Skin of body (tissue), 2 donors: ENCODE results near the gene PRKG1. TPM values are rescaled to one million over a fixed set of nuclear protein-coding genes. Genes with fewer than 3 reads are reported as not detected.
"Not testable (repeated sequence)": the region's sequence is repeated elsewhere in the genome, so short reads cannot be mapped to it uniquely, and the experiment has no call there.

Source experiments
- DNase-seq: peaks from one replicate; lab custom pipeline; 2025; lab: John Stamatoyannopoulos, UW
- total RNA-seq: library from RNA; depleted of rRNA; stranded (reverse); fragments of >200 nt; gene quantifications from one replicate; pipeline ENCODE4 v1.2.3, GENCODE V29; 2014

The PRKG1 gene
- total RNA-seq, 1 donor from 2014 or later: 41.8 TPM

GRCh38 chr10:51744235-51745000 is 670.1 kb downstream of the PRKG1 start:
- DNase-seq: no peak

GRCh38 chr10:51745397-51745796 is 671.1 kb downstream of the PRKG1 start:
- no peak for DNase-seq

DNA sequence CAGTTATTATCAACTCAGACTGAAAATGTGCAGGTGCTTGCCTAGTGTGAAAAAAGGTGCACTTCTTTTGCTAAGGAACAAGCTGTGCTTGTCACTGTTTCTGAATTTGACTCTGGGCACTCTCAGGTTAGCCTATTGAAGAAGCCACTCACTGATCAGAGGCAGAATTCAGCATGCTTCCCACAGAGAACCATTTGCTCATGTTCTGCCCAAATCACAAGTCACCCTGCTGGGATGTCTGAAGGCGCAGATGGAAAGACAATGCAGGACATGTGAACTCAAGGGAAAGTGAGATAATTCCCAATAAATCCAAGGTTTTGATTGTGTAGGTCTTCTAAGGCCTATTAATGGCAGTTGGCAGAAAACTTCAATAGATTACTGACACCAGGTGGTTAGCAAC is 672.9 kb downstream of the PRKG1 start:
- no peak for DNase-seq

GRCh38 chr10:51748959-51749358 is 674.7 kb downstream of the PRKG1 start:
- DNase-seq: no peak

GRCh38 chr10:51758366-51758765 is 684.1 kb downstream of the PRKG1 start:
- DNase-seq: no peak

DNA sequence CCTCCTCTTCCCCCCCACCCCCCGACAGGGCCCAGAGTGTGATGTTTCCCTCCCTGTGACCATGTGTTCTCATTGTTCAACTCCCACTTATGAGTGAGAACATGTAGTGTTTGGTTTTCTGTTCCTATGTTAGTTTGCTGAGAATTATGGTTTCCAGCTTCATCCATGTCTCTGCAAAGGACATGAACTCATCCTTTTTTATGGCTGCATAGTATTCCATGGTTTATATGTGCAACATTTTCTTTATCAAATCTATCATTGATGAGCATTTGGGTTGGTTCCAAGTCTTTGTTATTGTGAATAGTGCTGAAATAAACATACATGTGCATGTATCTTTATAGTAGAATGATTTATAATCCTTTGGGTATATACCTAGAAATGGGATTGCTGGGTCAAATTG is 684.6 kb downstream of the PRKG1 start:
- DNase-seq: not testable (repeated sequence)

DNA sequence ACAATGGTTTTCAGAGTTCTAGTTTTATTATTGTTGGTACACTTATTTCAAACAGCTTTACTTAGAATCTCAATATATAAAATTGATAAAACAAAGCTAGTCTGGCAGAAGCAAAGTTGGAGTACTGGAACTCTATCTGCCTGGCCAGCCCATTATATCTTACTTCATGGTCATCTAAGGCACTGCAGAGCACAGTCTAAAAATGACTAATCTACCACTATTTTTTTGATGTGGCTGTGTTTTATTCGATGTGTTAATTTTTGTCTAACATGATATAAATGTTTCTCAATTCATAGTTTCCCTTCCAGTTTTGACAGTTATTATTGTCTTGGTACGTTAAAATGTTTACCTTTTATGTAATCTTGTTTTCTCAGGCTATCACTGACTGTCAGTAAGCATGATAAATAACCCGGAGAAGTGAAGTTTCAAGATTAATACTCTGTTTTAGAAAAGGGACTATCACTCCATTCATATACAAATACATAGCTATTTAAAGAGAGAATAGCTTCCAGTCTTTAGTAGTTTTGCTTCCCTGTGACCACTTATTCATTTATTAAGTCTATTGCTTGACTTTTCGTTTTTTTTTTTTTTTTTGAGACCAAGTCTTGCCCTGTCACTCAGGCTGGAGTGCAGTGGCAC is 685.7 kb downstream of the PRKG1 start:
- no peak for DNase-seq

DNA sequence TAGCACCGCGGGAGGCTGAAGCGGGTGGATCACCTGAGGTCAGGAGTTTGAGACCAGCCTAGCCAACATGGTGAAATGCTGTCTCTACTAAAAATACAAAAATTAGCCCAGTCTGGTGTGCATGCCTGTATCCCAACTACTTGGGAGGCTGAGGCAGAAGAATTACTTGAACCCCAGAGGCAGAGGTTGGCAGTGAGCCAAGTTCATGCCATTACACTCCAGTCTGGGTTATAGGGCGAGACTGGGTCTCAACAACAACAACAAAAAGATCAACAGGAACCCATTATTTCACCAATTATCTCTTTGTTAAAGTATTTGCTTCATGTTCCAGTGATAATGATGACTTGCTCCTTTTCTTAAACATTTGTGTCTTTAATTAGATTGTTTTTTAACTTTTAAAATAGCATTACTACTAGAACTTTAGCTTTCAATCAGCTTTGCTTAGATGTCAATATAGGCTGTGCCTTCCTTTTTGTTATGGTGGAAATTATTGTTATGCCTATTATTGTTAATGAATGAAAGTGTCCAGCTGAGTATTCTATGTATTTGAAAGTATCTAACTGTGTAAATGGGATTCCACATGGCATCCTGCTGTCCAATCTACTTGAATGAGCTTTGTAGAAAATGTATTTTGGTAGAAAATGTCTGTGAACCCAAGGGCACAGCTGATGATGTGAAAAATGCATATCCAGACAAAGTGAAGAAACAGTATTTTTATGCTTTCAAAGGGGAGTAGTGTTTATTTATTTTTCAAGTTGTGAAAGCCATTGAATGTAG is 686.8 kb downstream of the PRKG1 start:
- DNase-seq: no peak

DNA sequence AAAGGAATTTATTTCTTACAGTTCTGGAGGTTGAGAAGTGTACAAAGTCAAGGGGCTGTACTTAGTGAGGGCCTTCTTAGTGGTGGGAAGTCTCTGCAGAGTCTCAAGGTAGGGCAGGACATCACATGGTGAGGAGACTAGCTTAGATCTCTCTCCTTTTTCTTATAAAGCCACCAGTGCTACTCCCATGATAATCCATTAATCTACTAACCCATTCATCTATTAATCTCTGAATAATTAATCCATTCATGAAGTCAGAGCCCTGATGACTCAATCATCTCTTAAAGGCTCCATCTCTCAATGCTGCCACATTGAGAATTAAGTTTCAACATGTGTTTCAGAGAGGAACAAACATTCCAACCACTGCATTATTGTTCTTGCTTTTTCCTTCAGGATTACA is 689.5 kb downstream of the PRKG1 start:
- no peak for DNase-seq

DNA sequence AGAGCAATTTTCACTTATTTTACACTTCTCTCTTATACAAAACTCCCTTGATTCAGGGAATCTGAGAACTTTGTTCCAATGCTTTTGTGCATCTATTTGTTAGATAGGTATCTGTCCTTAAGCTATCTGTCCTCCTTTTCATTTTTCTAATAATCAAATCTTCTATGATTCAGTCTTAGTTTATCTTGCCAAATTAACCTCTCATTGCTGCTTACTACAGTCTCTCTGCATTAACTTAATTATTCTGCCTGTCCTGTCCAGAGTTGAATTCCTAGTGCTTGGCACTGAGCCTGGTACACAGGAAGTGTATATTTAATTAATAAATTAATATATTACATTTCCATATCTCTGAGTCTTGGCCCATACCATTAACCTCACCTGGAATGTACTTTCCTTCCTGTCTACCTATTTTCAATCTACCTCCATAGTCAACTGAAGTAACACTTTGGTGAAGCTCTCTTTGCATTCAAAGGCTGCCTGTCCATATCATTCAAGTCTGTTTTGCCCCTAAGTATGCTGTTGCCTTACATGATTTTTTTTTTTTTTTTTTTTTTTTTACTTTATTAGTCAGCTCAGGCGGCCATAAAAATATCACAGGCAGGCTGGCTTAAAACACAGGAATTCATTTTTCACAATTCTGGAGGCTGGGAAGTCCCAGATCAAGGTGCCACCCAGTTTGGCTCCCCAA is 691.1 kb downstream of the PRKG1 start:
- no peak for DNase-seq

GRCh38 chr10:51766423-51767102 is 692.3 kb downstream of the PRKG1 start:
- no peak for DNase-seq

- DNase-seq: no peak
Observed at GRCh38 chr10:51767103-51767763, 692.9 kb downstream of the PRKG1 start.

GRCh38 chr10:51768886-51769465 is 694.7 kb downstream of the PRKG1 start:
- DNase-seq: no peak

DNA sequence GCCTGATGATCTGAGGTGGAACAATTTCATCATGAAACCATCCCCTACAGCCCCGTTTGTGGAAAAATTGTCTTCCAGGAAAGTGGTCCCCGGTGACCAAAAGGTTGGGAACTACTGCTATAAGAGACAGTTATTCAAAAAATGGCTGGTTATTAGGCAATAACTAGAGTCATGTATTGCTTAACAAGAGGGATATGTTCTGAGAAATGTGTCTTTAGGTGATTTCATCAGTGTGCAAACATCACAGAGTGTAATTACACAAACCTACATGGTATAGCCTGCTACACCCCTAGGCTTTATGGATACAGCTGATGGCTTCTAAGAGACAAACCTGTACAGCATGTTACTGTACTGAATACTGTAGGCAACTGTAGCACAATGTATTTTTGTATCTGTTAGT is 696.4 kb downstream of the PRKG1 start:
- DNase-seq: no peak

- no peak for DNase-seq
Observed at GRCh38 chr10:51772387-51772786, 698.1 kb downstream of the PRKG1 start.

GRCh38 chr10:51773681-51774080 is 699.4 kb downstream of the PRKG1 start:
- DNase-seq: no peak

- DNase-seq: no peak
Observed at GRCh38 chr10:51783941-51784340, 709.7 kb downstream of the PRKG1 start.

GRCh38 chr10:51786016-51786683 is 711.9 kb downstream of the PRKG1 start:
- DNase-seq: no peak

GRCh38 chr10:51786684-51787035 is 712.4 kb downstream of the PRKG1 start:
- DNase-seq: no peak

GRCh38 chr10:51788273-51788672 is 714.0 kb downstream of the PRKG1 start:
- DNase-seq: peak; percentile 61
